ENCODE data around the gene CFAP20DC.
"Not testable (repeated sequence)": the region's sequence is repeated elsewhere in the genome, so short reads cannot be mapped to it uniquely, and the experiment has no call there.

CFAP20DC gene

DNA sequence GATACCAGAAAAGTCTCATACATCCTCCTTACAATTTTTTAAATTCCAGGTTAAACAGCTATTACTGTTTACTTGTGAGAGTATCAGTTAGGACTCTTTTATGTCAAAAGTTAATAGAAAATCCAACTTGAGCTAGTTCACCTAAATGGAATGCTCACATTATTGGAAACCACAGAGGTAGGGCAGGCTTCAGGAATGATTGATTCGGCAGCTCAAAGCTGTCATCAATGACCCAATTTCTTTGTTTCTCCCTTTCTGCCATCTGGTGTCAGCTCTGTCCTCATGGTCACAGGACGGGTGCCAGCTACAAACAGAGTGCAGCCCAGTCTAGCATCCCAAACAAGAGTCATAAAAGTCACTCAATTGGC is 32.2 kb downstream of the CFAP20DC start:
- DNase-seq, result no peak

DNA sequence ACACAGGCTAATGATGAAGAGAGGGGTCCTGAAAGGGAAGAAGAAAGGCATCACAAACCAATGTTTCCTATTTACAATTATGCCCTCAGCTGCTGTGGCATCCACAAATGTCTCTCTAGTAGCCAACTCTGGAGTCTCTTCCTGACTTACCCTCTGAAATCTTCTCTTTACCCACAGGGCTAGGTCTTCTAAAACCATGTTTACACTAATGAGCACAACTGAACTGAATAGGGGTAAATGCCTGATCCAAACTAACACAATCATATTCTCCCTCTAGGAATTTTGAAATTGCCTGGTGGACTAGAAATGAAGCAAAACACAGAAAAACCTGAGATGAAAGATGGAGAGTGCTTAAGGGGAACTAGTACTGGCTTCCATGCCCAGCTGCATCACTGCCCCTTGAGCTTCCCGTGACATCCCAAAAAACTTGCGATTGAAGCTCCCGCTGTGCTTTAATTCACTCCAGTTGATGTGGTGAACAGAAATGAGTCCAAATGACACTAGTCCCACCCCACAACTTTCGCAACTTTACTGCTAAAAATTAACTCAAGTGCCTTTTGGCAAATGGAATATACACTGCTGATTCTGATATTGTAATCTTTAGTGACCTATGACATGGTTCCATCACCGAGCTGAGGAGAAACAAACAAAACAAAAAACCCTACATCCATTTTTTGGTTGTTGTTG is 32.8 kb downstream of the CFAP20DC start:
- DNase-seq, result no peak

DNA sequence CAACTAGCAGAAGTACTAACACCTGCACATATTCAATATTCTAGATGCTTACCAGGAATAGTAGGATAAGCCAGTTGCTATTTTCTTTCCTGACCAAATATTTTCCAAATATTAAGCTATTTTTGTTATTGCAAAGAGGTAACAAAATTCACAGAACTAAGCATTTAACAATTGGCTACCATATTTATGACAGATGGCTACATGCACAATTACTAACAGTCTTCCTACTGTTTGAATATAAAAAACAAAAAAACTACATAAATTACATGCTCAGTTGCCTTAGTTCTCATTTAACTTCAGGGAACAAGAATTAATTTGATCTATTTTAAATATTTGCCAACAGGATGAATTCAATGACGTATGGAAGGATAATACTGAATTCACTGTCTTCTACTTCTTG is 36.2 kb downstream of the CFAP20DC start:
- DNase-seq, result no peak

DNA sequence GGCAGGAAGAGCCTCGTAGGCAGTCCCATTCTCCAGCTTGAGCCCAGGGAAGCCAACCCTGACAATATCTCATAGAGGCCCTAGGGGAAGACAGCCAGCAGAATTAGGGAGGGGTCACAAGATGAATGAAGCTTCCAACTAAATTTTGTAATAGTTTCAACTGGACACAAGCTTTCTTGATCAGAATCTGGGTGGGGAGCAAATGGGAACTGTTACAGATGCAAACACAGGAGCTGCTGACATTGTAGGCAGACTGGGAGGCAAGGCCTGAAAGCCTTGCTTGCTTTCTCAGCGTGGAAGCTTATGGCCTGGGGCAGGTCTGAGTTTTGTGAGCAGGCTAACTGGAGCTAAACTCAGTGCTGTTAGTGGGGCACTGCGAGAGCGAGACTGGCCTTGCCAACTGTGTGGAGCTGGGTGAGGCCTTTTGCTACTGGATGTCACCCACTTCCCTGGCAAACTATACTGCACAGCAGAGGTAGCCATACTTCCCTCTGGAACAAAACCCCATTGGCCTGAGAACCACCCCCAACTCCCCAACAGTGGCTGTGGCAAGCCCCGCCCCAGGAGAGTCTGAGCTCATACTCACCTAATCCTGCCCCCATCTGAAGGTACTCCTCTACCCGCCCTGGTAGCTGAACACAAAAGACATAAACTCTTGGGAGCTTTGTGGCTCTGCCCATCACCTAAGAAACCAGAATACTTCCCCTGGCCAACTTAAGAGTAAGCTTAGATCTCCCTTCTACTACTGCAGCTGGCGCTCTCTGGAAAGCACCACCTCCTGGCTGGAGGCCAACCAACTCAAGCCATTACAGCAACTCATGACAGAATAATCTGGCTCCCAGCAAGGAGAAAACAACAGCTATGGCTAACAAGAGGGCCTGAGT is 42.9 kb downstream of the CFAP20DC start:
- DNase-seq, result no peak

DNA sequence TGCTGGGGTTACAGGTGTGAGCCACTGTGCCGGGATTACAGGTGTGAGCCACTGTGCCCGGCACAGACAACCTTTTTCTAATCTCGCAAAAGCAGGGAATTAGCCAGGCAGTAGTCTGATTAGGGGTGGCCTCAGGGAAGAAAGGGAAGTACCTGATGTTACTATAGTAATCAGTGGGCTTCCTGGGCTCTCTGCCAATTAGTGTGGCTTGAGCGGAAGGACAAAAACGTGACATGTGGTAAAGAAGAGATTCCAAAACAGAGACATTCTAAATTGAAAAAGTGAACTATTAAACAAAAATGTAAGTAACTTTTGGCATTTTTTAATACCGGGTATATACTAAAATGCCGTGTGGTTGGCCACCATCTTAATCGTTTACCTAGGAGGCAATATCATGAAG is 48.1 kb downstream of the CFAP20DC start:
- DNase-seq, result no peak

DNA sequence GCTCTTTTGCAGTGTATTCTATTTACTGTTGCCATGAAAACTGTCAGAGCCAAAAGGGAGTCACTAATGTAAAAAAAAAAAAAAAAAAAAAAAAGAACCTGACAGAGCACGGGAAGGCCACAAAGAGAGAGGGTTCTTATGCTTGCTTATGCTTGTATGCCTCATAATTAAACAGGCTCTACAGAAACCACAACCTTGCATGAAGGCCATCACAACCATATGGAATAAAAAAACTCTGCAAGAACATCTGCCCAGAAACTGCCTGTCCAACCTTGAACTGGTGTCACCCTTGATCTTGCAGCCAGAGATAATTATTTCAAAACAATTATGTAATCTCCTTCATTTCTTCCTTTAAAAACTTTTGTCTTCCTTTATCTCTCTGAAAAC is 50.1 kb downstream of the CFAP20DC start:
- DNase-seq, result no peak

DNA sequence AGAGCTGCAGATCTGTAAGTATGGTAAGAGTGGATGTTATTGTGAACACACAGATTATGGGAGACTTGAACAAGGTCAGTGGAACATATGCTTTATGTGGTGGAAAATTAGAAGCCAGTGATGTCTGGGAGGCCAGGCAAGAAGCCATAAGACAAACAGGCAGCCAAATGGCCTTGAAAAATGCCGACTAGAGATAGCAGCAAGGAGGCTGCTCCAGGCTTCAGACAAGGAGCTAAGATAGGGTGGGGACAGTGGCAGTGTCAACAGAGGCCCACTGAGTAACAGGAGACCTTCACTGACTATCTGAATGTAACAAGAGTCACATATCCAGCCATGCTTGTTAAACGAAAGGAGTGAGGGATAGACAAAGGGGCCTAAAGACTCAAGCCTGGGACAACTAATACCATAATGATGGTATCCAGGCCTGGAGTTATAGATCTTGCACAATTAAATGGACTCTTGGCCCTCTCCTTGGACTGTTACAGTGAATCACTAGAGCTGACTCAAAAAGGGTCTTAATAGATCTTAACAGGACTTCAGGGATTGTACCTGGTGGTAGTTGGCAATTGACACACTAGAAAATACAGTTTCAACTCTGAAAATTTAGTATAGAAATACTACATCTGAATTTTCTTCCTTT is 50.6 kb downstream of the CFAP20DC start:
- DNase-seq, result no peak

DNA sequence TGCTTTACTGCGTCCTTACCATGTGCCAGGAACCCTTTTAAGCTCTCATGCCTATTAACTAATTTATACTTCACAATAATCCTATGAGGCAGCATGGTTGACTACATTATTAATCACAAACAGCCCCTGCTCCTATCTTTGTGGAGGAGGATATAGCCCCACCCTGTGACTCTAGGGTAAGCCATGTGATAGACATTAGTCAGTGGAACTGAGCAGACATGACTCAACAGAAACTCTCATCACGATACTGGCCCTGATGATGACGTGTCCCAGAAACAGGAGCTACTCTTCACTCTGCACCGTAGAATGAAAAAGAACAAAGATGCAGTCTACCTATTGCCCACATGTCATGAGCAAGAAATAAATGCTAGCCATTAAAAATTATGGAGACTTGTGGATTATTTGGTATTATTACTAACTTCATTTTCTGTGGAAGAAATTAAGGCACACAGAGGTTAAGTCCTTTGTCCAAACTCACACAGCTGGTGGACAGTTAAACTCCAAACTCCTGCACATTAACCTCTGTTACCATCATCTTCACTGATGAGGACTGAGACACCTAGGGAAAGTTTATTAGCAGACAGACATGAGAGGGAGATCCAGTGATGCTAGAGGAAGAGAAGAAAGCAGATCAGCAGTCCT is 51.2 kb downstream of the CFAP20DC start:
- DNase-seq, result no peak

DNA sequence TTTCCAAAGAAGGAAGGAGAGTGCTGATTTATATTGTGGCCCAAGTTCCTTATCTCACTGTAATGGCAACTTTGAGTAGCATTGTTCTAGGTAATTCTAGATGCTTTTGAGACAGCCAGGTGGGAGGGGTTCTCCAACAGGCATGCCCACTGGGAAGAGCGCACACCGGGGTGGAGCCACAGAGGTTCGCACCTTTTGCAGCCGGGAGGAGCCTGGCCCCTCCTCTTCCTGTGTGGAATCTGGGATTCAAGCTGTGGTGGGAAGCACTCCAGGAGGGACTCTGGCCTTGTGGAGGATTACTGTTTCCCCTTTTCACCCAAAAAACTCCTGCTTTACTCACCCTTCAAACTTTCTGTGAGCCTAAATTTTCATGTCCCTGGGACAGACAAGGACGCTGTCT is 53.1 kb downstream of the CFAP20DC start:
- no peak for DNase-seq

DNA sequence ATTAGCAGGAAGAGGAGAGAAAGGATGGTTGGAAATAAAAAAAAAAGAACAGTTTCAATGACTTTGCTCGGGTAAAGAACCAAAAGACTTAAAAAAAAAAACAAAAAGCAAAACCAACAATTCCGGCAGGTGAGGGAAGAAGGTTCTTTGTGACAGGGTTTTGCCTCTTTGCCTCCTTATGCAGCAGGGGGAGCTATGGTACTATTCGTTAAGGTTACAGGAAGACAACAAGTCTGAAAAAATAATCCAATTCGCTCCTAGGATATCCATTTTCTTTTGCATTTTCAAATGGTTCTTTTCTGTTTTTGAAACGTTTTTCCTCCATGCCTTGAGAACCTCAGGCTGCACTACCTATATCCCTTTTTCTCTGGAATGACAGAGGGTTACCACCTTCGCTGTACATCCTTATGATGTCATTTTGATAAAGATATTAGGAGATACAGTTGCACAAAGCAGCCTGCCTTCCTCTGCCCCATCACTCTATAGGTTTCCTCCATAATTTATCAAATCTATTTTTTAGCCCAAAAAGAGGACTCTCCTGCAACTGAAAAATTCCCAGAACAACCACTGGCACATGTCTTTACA is 55.0 kb downstream of the CFAP20DC start:
- DNase-seq, result peak; percentile 77

DNA sequence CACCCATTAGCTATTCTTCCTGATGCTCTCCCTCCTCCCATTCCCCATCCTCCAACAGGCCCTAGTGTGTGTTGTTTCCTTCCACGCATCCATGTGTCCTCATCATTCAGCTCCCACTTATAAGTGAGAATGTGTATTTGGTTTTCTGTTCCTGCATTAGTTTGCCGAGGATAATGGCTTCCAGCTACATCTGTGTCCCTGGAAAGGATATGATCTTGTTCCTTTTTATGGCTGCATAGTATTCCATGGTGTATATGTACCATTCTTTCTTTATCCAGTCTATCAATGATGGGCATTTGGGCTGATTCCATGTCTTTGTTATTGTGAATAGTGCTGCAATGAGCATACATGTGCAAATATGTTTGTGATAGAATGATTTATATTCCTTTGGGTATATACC is 56.3 kb downstream of the CFAP20DC start:
- DNase-seq, result no peak

DNA sequence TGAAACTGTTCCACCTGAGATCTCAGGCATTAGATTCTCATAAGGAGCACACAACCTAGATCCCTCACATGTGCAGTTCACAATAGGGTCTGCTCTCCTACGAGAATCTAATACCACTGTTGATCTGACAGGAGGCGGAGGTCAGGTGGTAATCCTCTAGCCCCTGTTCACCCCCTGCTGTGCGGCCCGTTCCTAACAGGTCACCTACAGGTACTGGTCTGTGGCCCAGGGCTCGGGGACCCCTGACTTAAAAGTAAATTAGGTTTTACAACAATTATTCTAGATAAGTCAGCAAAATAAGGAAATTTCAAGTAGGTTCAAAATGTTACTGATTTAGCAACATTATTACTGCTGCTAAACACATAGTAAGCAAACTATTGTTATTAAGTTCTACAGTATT is 58.2 kb downstream of the CFAP20DC start:
- DNase-seq, result no peak

DNA sequence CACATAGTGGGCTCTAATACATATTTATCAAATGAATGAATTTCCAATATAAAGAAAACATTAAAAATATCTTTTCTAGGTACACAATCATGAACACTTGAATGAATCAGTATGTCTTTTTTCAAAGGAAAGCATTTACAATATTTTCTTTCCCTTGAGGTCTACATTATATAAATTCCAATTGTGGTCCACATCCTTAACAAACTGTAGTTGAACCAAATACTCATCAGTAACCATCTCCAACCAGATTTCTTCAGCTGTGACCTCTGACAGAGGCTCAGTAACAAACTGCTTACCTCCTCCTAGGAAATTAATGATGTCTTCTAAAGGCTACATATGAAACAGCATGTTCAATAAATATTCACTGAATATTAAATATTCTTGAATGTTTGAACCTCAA is 58.8 kb downstream of the CFAP20DC start:
- no peak for DNase-seq

DNA sequence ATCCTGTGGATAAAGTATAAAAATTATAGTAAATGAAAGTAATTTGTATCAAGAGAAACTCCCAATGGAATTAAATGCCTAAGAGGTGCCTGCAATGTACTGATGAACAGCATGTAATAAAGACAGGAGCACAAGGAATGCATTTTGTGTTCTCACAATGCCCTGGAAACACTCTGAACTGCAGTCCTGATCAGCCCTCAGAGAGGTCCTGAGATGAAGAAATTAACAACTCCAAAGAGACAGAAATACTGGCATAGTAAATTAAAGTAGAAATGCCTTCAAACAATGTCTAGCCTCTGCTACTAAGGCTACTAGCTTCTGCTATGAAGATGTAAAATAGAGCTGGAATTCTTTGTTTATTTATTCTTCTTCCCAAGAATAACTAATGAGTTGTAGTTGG is 59.9 kb downstream of the CFAP20DC start:
- DNase-seq, result no peak

DNA sequence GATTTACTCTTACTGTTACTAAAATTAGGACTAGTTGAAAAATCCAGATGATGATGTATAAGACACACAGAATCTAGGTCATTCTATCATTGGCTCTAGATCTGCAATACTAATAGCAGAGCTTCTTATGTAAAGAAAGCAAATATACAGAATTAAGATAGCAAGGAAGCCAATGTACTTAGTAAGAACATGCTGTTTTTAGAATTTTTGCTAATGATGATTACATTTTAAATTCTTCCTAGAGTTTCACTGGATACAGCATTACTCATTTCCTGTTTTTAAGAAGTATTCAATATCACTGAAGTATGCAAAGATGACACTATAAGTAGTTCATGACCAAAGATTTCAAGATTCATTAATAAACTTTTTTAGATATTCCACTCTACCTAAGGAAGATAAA is 60.7 kb downstream of the CFAP20DC start:
- DNase-seq, result no peak

DNA sequence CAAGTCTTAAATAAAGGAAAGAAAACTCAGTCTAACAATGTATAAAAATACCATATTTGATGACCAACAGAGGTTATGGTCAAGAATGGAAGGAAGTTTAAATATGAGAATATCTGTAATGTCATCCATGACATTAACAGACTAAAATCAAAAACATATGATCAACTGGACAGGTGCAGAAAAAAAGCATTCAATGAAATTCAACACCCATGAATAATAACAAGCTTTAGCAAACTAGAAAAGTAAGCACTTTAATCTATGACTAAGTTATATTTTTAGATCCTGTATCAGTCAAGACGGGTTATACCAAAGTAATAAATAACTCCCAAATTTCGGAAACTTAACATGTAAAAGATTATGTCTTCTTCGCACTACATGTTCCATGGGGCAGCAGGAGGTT is 61.8 kb downstream of the CFAP20DC start:
- DNase-seq, result no peak

DNA sequence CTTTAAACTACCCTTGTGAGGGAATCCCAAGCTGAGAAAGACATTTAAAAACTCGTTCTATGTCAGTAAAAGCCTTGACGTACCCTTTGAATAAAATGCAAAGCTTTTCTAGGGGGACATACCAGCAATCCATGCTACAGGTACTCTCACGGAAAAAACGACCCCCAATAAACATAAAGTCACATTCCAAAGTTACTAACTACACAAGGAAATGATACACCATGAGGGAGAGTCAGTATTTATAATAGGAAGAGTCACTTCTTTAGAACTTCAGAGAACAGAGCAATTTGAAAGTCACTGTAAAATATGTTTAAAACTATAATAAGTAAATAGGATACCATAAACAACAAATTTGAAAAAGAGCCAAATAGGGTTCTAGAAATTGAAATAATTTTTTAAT is 63.2 kb downstream of the CFAP20DC start:
- no peak for DNase-seq

DNA sequence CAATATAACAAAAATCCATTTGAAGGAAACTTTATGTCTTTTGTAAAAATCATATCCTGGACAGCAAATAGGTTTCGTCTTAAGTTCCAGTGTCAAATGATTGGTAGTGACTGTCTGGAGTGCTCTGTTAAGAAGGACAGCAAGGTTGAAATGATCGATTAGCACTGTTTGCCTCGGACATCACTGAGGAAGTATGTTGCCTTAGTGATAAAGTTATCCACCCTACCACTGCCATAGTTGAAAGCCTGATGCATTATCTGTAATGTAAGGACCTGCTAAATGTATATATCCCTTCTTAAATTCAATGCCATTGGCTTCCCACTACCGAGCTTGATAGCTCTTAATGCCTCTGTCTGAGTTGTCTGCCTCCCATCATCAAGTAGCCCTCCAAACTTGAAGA is 70.0 kb downstream of the CFAP20DC start:
- DNase-seq, result no peak

DNA sequence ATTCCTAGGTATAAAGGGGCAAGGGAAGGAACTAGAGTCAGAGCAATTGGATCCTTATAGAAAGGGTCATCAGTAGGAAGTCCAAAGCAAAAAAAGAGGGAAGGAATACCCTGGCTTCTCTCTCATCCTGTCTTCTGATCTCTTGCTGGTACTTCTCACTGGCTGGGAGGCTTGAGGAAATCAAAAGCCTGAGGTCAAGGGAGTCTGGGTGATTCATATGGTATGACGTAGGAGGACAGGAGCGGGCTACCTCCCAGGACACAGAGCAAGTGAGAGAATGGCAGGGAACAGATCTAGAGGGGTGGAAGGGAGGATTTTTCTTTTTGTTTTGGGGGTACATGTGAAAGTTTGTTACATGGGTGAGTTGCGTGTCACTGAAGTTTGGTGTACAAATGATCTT is 76.0 kb downstream of the CFAP20DC start:
- no peak for DNase-seq

DNA sequence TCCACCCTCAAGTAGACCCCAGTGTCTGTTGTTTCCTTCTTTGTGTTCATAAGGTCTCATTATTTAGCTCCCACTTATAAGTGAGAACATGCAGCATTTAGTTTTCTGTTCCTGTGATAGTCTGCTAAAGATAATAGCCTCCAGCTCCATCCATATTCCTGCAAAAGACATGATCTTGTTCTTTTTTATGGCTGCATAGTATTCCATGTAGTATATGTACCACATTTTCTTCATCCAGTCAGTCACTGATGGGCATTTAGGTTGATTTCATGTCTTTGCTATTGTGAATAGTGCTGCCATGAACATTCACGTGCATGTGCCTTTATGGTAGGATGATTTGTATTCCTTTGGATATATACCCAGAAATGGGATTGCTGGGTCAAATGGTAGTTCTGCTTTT is 82.0 kb downstream of the CFAP20DC start:
- not testable (repeated sequence) for DNase-seq

DNA sequence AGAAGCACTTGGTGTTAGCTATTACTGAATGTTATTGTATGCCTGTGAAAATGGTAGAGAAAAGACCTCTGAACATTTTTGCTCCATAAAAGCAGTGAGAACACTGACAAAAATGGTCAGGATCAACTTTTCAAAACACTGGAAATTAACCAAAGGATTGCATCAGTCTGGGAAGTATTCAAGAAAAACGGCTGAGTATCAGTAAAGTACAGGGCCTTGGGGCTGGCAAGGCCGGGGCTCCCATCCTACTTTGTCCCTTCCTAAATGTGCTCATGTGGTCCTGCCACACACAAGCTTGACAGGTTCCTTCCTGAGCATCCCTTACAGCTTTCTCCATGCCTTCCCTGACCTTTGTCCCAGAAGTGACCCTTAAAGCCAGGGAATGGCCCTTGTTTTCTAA is 84.0 kb downstream of the CFAP20DC start:
- no peak for DNase-seq

DNA sequence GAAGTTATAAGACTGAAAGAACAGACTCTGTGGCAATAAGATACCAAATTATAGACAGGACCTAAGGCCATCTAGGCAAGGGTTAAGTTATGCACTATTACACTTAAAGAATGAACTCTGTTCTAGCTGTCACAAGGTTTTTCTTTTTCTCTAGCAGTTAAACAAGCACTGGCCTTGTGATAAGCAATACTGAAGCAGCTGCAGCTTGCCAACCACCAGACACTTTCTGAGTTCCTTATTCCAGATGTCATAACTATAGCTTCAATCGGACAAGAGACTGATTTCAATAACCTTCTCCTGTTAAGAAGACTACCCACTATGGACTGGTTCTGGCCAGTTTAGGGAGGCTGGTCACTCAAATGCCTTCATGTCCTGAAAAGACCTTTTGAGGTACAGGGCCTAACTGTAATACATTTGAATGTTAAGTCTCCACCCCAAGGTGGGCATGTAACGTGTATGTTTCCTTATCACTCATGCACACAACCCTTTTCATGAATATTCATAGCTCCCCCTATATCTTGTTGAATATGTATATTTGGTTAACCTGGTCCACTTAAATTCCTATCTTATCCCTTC is 85.8 kb downstream of the CFAP20DC start:
- DNase-seq, result no peak

DNA sequence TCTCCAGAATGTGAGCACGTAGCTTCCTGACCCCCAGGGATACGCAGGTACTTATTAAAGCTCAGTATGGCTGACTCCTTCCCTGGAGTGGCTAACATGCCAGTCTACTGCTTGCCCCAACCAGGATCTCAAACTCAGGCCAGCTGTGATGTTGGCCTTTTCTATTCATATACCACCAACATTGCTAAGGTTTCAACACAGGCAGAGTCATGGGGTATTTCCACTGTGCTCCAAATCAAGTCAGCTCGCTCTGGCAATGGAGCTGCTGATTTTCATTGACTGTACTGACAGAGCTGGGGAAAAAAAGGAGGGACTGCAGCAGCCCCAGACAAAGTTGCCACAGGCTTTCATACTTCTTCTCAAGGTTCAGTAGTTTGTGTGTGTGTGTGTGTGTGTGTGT is 87.0 kb downstream of the CFAP20DC start:
- DNase-seq, result no peak
